Liver (tissue), 9 donors: Measurements from ENCODE around the gene NCK1. TPM values are rescaled to one million over a fixed set of nuclear protein-coding genes. Genes with fewer than 3 reads are reported as not detected.

Source experiments
- DNase-seq: peaks from one replicate; pipeline ENCODE4 v3.0.0-alpha.2; 2017; ENCODE audit warnings: low spot score
- H3K27ac ChIP-seq, 2 donors: one replicate each; pipeline ENCODE4 v1.7.0; 2013; ENCODE audit warnings: inconsistent platforms in 2 of 2, low read length in 2 of 2, control low read depth in 1 of 2, low read depth in 1 of 2, mild to moderate bottlenecking in 1 of 2
- H3K27me3 ChIP-seq, 4 donors: one replicate each; pipeline versions ENCODE4 v1.6.1 to v1.7.0; 2013; ENCODE audit warnings: low read length in 3 of 4, inconsistent platforms in 1 of 4, mild to moderate bottlenecking in 1 of 4, moderate library complexity in 1 of 4; ENCODE audit not compliant: control insufficient read depth in 4 of 4, insufficient read depth in 4 of 4
- H3K36me3 ChIP-seq, 4 donors: one replicate each; pipeline versions ENCODE4 v1.6.1 to v1.7.0; 2013; ENCODE audit warnings: low read length in 3 of 4, mild to moderate bottlenecking in 3 of 4, low read depth in 1 of 4, moderate library complexity in 1 of 4; ENCODE audit not compliant: control insufficient read depth in 4 of 4, insufficient read depth in 3 of 4
- H3K4me1 ChIP-seq, 4 donors: one replicate each; pipeline versions ENCODE4 v1.6.1 to v1.7.0; 2013; ENCODE audit warnings: low read length in 3 of 4, mild to moderate bottlenecking in 3 of 4, moderate library complexity in 1 of 4; ENCODE audit not compliant: control insufficient read depth in 4 of 4, insufficient read depth in 4 of 4
- H3K4me3 ChIP-seq, 3 donors: one replicate each; pipeline versions ENCODE4 v1.6.1 to v1.7.0; 2013; ENCODE audit warnings: low read length in 3 of 3, control low read depth in 1 of 3, low read depth in 1 of 3, mild to moderate bottlenecking in 1 of 3
- H3K9ac ChIP-seq, 2 donors: one replicate each; pipeline ENCODE4 v1.7.0; 2013; ENCODE audit warnings: low read length in 2 of 2, mild to moderate bottlenecking in 2 of 2, moderate library complexity in 2 of 2, control low read depth in 1 of 2, low read depth in 1 of 2
- H3K9me3 ChIP-seq, 4 donors: one replicate each; pipeline versions ENCODE4 v1.6.1 to v1.7.0; 2013; ENCODE audit warnings: low read length in 3 of 4; ENCODE audit not compliant: control insufficient read depth in 4 of 4
- EGR1 ChIP-seq, 2 donors: IDR thresholded peaks; 2 replicates each; pipeline ENCODE4 v1.6.1; 2016 to 2018; ENCODE audit warnings: antibody characterized with exemption in 2 of 2, low read depth in 2 of 2
- FOXA1 ChIP-seq: IDR thresholded peaks from 2 replicates; pipeline ENCODE4 v1.6.1; 2016; ENCODE audit warnings: antibody characterized with exemption
- FOXA2 ChIP-seq: IDR thresholded peaks from 2 replicates; pipeline ENCODE4 v1.6.1; 2016; ENCODE audit warnings: antibody characterized with exemption
- GABPA ChIP-seq, 2 donors: IDR thresholded peaks in 1 of 2; conservative IDR thresholded peaks in 1 of 2; 2 replicates each; pipeline ENCODE4 v1.6.1; 2016; ENCODE audit warnings: antibody characterized with exemption in 2 of 2, mild to moderate bottlenecking in 1 of 2, moderate library complexity in 1 of 2
- HNF4A ChIP-seq, 2 donors: conservative IDR thresholded peaks; 2 replicates each; pipeline ENCODE4 v1.6.1; 2016; ENCODE audit warnings: antibody characterized with exemption in 2 of 2, mild to moderate bottlenecking in 2 of 2
- HNF4G ChIP-seq: IDR thresholded peaks from 2 replicates; pipeline ENCODE4 v1.6.1; 2016; ENCODE audit warnings: antibody characterized with exemption
- JUND ChIP-seq, 2 donors: IDR thresholded peaks; 2 replicates each; pipeline ENCODE4 v1.6.1; 2016; ENCODE audit warnings: antibody characterized with exemption in 2 of 2
- NR2F2 ChIP-seq: IDR thresholded peaks from 2 replicates; pipeline ENCODE4 v1.6.1; 2016; ENCODE audit warnings: antibody characterized with exemption
- RAD21 ChIP-seq, 2 donors: IDR thresholded peaks; 2 replicates each; pipeline ENCODE4 v1.6.1; 2016; ENCODE audit warnings: antibody characterized with exemption in 2 of 2, mild to moderate bottlenecking in 2 of 2
- RXRA ChIP-seq, 2 donors: IDR thresholded peaks; 2 replicates each; pipeline ENCODE4 v1.6.1; 2017 to 2018; ENCODE audit warnings: antibody characterized with exemption in 2 of 2, mild to moderate bottlenecking in 1 of 2
- SP1 ChIP-seq: IDR thresholded peaks from 2 replicates; pipeline ENCODE4 v1.6.1; 2018; ENCODE audit warnings: antibody characterized with exemption, mild to moderate bottlenecking
- TAF1 ChIP-seq: conservative IDR thresholded peaks from 2 replicates; pipeline ENCODE4 v1.6.1; 2016; ENCODE audit warnings: antibody characterized with exemption, mild to moderate bottlenecking
- YY1 ChIP-seq: IDR thresholded peaks from 2 replicates; pipeline ENCODE4 v1.6.1; 2016; ENCODE audit warnings: antibody characterized with exemption, mild to moderate bottlenecking
- WGBS: extraction: QIAGEN DNeasy Blood & Tissue Kit; methylation state at CpG from one replicate; pipeline ENCODE4 v1.1.7; 2013; 5-methylcytosine and 5-hydroxymethylcytosine counted together
- polyA plus RNA-seq, 2 donors: library from polyadenylated mRNA; stranded (reverse) in 1 of 2; unstranded in 1 of 2; fragments of 200-250 nt in 1 of 2; fragments of >200 nt in 1 of 2; fragmentation: Nextera tagmentation in 1 of 2; extraction: Ambion mirVana in 1 of 2; gene quantifications; one replicate each; pipeline versions ENCODE4 v1.2.1 to v1.2.3, GENCODE V29; 2013 to 2015
- total RNA-seq, 2 donors: library from RNA; depleted of rRNA; stranded (reverse); fragments of >200 nt; gene quantifications; one replicate each; pipeline ENCODE4 v1.2.3, GENCODE V29; 2014
- TF ChIP-seq, protein P1 (sequence below): fragments of 150-350 bp; IDR thresholded peaks from 2 replicates; pipeline ENCODE4 v1.5.1; 2017; ENCODE audit warnings: improper control_type of control experiment, low read depth, low read length; ENCODE audit not compliant: missing input control
- TF ChIP-seq, protein P2 (sequence below): IDR thresholded peaks from 2 replicates; pipeline ENCODE4 v1.6.1; 2016; ENCODE audit warnings: antibody characterized with exemption
- TF ChIP-seq, protein P3 (sequence below): IDR thresholded peaks from 2 replicates; pipeline ENCODE4 v1.6.1; 2016; ENCODE audit warnings: antibody characterized with exemption, mild to moderate bottlenecking
- TF ChIP-seq, protein P4 (sequence below): IDR thresholded peaks from 2 replicates; pipeline ENCODE4 v1.6.1; 2016; ENCODE audit warnings: antibody characterized with exemption
- TF ChIP-seq, protein P5 (sequence below): IDR thresholded peaks from 2 replicates; pipeline ENCODE4 v1.6.1; 2016; ENCODE audit warnings: antibody characterized with exemption
- donor health status: healthy.
- donor health status: healthy.
- donor health status: healthy.
- donor health status: healthy.
- donor health status: healthy.

The NCK1 gene
- total and polyA plus RNA-seq, 4 donors = 13.7 to 35.8 (median 19.4) TPM

DNA sequence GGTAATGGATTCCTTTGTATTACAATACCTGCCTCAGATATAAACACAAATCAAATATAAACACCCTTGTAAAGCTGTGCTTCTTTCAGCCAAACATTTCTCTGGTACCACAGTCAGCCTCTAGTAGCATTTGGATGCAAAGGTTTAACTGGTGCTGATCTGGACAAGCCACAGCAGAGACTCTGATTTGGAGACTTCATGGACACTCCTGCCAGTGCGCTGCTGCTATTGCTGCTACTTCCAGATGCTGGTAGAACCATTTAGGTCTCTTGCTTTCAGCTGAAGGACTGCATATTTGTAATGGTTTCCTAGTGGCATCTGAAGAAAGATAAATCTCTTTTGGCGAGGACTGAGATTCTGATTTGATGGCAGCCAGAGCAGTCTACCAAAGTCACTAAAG is 36.9 kb downstream of the NCK1 start:
- TF ChIP-seq, protein P1, sequence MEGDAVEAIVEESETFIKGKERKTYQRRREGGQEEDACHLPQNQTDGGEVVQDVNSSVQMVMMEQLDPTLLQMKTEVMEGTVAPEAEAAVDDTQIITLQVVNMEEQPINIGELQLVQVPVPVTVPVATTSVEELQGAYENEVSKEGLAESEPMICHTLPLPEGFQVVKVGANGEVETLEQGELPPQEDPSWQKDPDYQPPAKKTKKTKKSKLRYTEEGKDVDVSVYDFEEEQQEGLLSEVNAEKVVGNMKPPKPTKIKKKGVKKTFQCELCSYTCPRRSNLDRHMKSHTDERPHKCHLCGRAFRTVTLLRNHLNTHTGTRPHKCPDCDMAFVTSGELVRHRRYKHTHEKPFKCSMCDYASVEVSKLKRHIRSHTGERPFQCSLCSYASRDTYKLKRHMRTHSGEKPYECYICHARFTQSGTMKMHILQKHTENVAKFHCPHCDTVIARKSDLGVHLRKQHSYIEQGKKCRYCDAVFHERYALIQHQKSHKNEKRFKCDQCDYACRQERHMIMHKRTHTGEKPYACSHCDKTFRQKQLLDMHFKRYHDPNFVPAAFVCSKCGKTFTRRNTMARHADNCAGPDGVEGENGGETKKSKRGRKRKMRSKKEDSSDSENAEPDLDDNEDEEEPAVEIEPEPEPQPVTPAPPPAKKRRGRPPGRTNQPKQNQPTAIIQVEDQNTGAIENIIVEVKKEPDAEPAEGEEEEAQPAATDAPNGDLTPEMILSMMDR = no peak
- TF ChIP-seq EGR1 (IDR thresholded peaks at IDR 0.05; ENCODE audit: low read depth in 2 of 2) (no peak), SP1 (no peak), FOXA1 (no peak), JUND (IDR thresholded peaks at IDR 0.05) (no peak), YY1 (no peak), RAD21 (IDR thresholded peaks at IDR 0.05) (no peak), HNF4G (no peak), HNF4A (conservative IDR thresholded peaks at IDR 0.05) (no peak), RXRA (IDR thresholded peaks at IDR 0.05) (no peak), FOXA2 (no peak), TAF1 (no peak), NR2F2 (no peak), GABPA (IDR thresholded peaks at IDR 0.05 in 1 of 2, conservative IDR thresholded peaks at IDR 0.05 in 1 of 2) (no peak)
- TF ChIP-seq, protein P2, sequence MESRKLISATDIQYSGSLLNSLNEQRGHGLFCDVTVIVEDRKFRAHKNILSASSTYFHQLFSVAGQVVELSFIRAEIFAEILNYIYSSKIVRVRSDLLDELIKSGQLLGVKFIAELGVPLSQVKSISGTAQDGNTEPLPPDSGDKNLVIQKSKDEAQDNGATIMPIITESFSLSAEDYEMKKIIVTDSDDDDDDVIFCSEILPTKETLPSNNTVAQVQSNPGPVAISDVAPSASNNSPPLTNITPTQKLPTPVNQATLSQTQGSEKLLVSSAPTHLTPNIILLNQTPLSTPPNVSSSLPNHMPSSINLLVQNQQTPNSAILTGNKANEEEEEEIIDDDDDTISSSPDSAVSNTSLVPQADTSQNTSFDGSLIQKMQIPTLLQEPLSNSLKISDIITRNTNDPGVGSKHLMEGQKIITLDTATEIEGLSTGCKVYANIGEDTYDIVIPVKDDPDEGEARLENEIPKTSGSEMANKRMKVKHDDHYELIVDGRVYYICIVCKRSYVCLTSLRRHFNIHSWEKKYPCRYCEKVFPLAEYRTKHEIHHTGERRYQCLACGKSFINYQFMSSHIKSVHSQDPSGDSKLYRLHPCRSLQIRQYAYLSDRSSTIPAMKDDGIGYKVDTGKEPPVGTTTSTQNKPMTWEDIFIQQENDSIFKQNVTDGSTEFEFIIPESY = no peak
- TF ChIP-seq, protein P3, sequence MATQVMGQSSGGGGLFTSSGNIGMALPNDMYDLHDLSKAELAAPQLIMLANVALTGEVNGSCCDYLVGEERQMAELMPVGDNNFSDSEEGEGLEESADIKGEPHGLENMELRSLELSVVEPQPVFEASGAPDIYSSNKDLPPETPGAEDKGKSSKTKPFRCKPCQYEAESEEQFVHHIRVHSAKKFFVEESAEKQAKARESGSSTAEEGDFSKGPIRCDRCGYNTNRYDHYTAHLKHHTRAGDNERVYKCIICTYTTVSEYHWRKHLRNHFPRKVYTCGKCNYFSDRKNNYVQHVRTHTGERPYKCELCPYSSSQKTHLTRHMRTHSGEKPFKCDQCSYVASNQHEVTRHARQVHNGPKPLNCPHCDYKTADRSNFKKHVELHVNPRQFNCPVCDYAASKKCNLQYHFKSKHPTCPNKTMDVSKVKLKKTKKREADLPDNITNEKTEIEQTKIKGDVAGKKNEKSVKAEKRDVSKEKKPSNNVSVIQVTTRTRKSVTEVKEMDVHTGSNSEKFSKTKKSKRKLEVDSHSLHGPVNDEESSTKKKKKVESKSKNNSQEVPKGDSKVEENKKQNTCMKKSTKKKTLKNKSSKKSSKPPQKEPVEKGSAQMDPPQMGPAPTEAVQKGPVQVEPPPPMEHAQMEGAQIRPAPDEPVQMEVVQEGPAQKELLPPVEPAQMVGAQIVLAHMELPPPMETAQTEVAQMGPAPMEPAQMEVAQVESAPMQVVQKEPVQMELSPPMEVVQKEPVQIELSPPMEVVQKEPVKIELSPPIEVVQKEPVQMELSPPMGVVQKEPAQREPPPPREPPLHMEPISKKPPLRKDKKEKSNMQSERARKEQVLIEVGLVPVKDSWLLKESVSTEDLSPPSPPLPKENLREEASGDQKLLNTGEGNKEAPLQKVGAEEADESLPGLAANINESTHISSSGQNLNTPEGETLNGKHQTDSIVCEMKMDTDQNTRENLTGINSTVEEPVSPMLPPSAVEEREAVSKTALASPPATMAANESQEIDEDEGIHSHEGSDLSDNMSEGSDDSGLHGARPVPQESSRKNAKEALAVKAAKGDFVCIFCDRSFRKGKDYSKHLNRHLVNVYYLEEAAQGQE = no peak
- TF ChIP-seq, protein P4, sequence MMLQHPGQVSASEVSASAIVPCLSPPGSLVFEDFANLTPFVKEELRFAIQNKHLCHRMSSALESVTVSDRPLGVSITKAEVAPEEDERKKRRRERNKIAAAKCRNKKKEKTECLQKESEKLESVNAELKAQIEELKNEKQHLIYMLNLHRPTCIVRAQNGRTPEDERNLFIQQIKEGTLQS = no peak
- TF ChIP-seq, protein P5, sequence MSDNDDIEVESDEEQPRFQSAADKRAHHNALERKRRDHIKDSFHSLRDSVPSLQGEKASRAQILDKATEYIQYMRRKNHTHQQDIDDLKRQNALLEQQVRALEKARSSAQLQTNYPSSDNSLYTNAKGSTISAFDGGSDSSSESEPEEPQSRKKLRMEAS = no peak
- 93% methylated on average over 2 of the region's 2 CpGs for WGBS
- no peak for DNase-seq
- Histone ChIP-seq H3K27ac (no peak overlapping the region), H3K4me3 (no peak overlapping the region), H3K36me3 (no peaks in the 10 kb centered on the region), H3K4me1 (peaks cover 0 to 4% (median under 1%) of the 10 kb centered on the region in 4 donors), H3K9ac (no peak overlapping the region), H3K9me3 (no peaks in the 10 kb centered on the region), H3K27me3 (no peaks in the 10 kb centered on the region)
